Hematopoietic multipotent progenitor cell treated with erythropoietin and hydrocortisone succinate and interleukin-3 and kit ligand, for 8 days (in vitro differentiated cells): ENCODE measurements around the gene HHIPL1.

Source experiments
- DNase-seq: peaks from one replicate; pipeline ENCODE4 v3.0.0-alpha.2; 2015

The HHIPL1 gene

GRCh38 chr14:99663386-99664057 is 18.6 kb downstream of the HHIPL1 start:
- DNase-seq: no peak

GRCh38 chr14:99664058-99664936 is 19.4 kb downstream of the HHIPL1 start:
- DNase-seq: no peak

DNA sequence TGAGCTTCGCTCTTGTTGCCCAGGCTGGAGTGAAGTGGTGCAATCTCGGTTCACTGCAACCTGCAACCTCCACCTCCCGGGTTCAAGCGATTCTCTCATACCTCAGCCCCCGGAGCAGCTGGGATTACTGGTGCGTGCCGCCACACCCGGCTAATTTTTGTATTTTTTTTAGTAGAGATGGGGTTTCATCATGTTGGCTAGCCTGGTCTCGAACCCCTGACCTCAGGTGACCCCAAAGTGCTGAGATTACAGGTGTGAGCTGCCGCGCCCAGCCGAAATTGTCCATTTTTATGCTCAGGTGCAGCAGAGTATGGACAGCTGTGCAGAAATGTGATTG is 20.0 kb downstream of the HHIPL1 start:
- no peak for DNase-seq

DNA sequence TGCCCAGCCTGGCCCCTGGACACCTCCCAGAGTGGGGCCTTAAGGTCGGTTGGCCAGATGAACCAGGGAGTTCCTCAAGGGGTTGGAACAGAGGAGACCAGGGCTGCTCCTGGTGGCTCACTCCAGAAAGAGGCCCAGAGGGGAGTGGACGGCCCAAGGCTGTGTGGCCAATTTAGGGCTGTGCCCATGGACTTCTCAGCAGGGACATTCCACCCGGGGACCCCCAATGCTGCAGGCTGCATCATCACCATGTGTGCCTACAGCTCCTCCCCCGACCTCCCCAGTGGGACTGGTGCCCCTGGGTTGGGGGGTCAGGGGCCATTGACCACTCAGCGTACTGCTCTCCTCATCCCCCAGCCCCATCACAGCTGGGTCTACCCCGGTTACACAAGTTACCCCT is 21.6 kb downstream of the HHIPL1 start:
- no peak for DNase-seq

GRCh38 chr14:99667045-99667444 is 22.1 kb downstream of the HHIPL1 start:
- no peak for DNase-seq

DNA sequence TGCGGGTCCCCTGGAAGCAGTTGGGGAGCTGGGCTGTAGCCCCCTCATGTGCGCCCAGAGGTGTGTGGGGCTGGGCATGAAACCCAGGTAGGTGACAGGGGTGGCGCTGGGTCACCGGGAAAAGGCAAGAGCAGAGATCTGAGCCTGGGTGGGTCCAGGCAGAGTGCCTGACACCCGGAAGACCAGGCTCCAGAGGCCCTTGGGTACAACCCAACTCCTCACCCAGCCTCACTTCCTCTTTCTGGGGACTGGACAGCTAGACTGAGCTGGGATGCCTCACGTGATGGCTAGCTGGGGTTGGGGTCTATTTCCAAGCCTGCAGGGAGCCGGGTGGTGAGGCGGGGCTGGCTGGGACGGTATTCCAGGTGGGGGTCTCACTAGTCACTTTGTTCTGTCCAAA is 22.9 kb downstream of the HHIPL1 start:
- DNase-seq: no peak

DNA sequence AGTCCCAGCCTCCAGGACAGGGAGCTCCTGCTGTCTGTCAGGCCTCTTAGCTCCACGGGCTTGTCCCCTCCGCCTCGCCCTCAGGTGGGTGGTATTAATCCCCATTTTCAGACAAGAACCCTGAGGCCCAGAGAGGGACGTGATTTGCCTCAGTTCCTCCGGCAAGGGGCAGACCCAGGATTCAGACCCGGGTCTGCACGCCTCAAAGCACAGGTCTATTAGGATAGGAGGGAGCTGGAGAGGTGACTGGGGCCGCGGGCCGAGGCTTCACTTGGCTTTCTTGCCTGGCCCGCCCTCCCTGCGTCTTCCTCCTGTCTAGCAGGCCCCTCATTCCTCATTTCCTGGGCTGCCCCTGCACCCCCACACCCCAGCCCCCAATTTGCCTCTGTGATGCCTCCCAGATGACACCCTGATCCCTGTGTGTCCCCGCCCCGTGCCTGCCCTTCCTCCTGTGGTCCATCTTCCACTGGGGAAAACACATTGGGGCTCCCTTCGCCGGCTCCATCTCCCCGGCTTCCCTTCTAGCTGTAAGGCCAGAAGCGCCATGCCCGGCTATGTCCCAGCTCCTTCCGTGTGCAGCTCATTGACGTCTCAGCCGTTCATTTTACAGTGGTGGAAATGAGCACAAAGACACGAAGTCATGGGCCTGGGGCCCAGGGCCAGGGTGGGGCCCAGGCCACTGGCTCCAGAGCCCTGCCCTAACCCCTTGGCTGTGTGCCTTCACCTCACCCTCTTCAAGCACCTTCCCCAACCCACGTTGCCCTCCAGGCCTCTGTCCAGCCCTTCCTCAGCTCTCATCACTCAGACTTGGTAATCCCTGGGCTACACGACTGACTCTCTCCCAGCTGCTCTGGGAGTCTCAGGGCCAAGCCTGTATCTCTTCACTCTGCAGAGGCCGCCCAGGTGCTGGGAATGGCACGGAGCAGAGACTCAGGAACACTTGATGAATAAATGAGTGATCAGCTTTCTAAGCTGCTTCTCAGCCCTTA is 23.7 kb downstream of the HHIPL1 start:
- DNase-seq: no peak

- no peak for DNase-seq
Measured at GRCh38 chr14:99670361-99671234, 25.7 kb downstream of the HHIPL1 start.

GRCh38 chr14:99671235-99672224 is 26.6 kb downstream of the HHIPL1 start:
- DNase-seq: no peak

- no peak for DNase-seq
Measured at GRCh38 chr14:99672506-99673304, 27.8 kb downstream of the HHIPL1 start.

GRCh38 chr14:99673305-99674063 is 28.6 kb downstream of the HHIPL1 start:
- no peak for DNase-seq

DNA sequence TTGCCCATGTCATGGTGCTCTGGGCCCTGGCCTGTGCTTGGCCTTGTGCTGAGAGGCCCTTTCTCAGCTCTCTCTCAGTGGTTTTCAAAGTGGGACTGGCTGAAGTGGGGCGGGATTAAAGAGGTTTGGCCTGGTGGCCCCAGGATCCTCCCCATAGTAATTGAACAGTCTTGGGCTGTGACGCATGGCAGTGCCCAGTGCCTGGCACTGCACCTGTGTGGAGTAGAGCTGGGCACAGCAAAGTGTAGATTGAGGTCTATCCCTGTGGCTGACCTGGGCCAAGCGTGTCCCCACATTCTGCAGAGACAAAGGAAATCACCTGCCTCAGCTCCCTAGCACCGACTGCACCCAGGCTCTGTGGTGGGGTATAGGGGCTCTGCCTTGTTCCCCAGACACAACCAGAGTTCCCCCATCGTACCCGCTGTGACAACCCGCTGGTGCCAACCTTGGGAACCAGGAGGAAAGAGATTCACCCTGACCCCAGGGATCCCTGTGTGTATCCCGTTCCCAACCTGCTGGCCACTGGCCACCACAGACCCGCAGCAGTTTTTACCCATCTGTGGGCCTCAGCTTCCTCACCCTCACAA is 29.2 kb downstream of the HHIPL1 start:
- no peak for DNase-seq

- DNase-seq: no peak
Measured at GRCh38 chr14:99674776-99675381, 29.9 kb downstream of the HHIPL1 start.

DNA sequence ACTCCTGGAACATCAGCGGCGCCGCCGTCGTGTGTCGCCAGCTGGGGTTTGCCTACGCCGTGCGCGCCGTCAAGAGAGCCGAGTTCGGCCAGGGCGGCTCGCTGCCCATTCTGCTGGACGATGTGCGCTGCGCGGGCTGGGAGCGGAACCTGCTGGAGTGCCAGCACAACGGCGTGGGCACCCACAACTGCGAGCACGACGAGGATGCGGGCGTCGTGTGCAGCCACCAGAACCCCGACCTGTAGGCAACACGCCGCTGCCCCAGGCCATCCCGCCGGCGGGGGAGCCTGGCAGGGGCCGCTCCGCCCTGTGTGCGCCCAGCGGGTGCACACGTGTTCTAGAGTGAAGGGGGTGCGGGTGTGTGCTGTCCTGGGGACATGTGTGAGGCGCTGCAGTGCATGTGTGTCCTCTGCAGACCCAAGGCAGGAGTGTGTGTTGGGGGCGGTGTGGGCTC is 30.5 kb downstream of the HHIPL1 start:
- DNase-seq: no peak

DNA sequence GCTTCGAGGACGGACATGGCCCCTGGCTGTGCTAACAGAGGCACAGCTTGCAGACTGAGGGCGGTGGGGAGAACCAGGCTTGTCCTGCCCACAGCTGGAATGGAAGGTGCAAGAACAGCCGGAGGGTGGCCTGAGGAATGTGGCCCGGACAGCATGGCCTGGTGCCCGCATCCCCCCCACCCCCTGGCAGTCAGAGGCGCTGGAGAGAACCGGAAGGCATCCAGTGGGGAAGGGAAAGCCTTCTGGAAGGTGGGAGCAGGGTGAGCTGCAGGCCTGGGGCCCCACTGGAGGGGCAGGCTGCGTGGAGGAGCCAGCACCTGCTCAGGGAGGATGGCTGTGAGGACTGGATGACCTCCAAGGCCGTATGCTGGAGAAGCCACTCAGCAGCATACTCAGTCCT is 31.0 kb downstream of the HHIPL1 start:
- DNase-seq: no peak

DNA sequence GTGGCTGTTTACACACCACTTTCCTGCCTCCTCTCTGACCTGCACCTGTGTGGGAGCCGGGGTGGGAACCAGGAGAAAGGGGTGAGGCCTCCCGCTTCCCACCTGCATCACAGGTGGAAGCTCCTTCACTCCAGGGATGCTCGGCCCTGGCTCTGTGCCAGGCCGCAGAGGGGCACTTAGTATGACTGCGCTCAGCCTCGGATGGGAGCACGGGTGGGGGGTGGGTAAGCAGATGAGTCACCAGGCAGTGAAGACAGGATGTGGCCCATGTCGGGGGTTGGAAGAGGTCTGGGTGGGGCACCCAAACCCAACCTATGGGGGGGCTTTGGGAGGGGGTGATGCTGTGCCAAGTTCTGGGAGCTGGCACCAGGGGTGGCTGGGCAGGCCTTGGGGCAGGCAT is 31.7 kb downstream of the HHIPL1 start:
- no peak for DNase-seq

- no peak for DNase-seq
Measured at GRCh38 chr14:99677231-99678140, 32.6 kb downstream of the HHIPL1 start.
